Measurements from ENCODE around the gene VNN1. TPM values are rescaled to one million over a fixed set of nuclear protein-coding genes. Genes with fewer than 3 reads are reported as not detected.

The VNN1 gene
- total RNA-seq, 1 donor from 2014 or later: not detected

- Mint-ChIP-seq H3K27me3 (ENCODE audit: low read depth) (no peaks in the 10 kb centered on the region), H3K4me3 (no peak overlapping the region), H3K9me3 (no peaks in the 10 kb centered on the region), H3K4me1 (peaks cover 4% of the 10 kb centered on the region), H3K36me3 (ENCODE audit: low read depth) (no peaks in the 10 kb centered on the region), H3K27ac (ENCODE audit: unreplicated experiment) (no peak overlapping the region)
- no peak for TF ChIP-seq CTCF (conservative IDR thresholded peaks at IDR 0.05)
- no peak for DNase-seq (ENCODE audit: low read depth, low spot score)
Observed at GRCh38 chr6:132663661-132664060, 50.2 kb downstream of the VNN1 start.

- H3K4me1 Mint-ChIP-seq: peaks cover 4% of the 10 kb centered on the region
- no peak overlapping the region for H3K4me3 Mint-ChIP-seq
Observed at GRCh38 chr6:132661906-132662305, 51.9 kb downstream of the VNN1 start.

GRCh38 chr6:132659082-132659481, 54.8 kb downstream of the VNN1 start, which contains the start of gene TAAR1:
TSS of gene TAAR1 (minus strand) at chr6:132659182. CDS start at chr6:132646003, 13,179 bp downstream.
- Mint-ChIP-seq H3K27me3 (ENCODE audit: low read depth) (no peaks in the 10 kb centered on the region), H3K4me1 (peaks cover 4% of the 10 kb centered on the region), H3K27ac (ENCODE audit: unreplicated experiment) (no peak within 1 kb of the TSS), H3K4me3 (no peak within 1 kb of the TSS), H3K9me3 (no peaks in the 10 kb centered on the region), H3K36me3 (ENCODE audit: low read depth) (no peaks in the 10 kb centered on the region)
- no peak for TF ChIP-seq CTCF (conservative IDR thresholded peaks at IDR 0.05)
- DNase-seq (ENCODE audit: low read depth, low spot score): no peak

More at GRCh38 chr6:132661906-132662305, 51.9 kb downstream of the VNN1 start:
- DNase-seq (ENCODE audit: low read depth, low spot score): no peak
- H3K9me3 Mint-ChIP-seq: no peaks in the 10 kb centered on the region
- TF ChIP-seq CTCF (conservative IDR thresholded peaks at IDR 0.05): no peak
- H3K27me3 Mint-ChIP-seq (ENCODE audit: low read depth): no peaks in the 10 kb centered on the region
- H3K27ac Mint-ChIP-seq (ENCODE audit: unreplicated experiment): no peak overlapping the region
- H3K36me3 Mint-ChIP-seq (ENCODE audit: low read depth): no peaks in the 10 kb centered on the region

DNA sequence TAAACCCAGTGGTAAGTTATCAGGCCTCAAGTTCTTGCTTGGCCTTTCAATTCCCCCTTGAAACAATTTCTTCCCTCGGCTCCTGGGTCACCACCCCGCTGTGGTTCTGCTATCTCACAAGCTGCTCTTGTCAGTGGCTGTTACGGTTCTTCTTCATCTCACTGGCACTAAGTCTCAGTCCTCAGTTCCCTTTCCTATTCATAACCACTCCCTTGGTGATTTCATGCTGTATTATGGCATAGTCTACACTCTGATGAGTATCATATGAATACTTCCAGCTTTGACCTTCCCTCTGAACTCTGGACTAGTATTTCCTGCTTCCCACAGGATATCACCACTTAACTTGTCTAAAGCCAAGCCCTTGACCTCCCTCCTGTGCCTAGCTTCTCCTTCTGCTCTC, 62.8 kb downstream of the VNN1 start:
- TF ChIP-seq CTCF (conservative IDR thresholded peaks at IDR 0.05): no peak
- Mint-ChIP-seq H3K27me3 (ENCODE audit: low read depth) (no peaks in the 10 kb centered on the region), H3K36me3 (ENCODE audit: low read depth) (no peaks in the 10 kb centered on the region), H3K27ac (ENCODE audit: unreplicated experiment) (no peak overlapping the region), H3K9me3 (no peaks in the 10 kb centered on the region), H3K4me1 (no peaks in the 10 kb centered on the region), H3K4me3 (no peak overlapping the region)
- no peak for DNase-seq (ENCODE audit: low read depth, low spot score)

- Mint-ChIP-seq H3K9me3 (no peaks in the 10 kb centered on the region), H3K27ac (ENCODE audit: unreplicated experiment) (no peak overlapping the region), H3K36me3 (ENCODE audit: low read depth) (no peaks in the 10 kb centered on the region), H3K27me3 (ENCODE audit: low read depth) (no peaks in the 10 kb centered on the region), H3K4me3 (no peak overlapping the region), H3K4me1 (no peaks in the 10 kb centered on the region)
- no peak for TF ChIP-seq CTCF (conservative IDR thresholded peaks at IDR 0.05)
- DNase-seq (ENCODE audit: low read depth, low spot score): no peak
Observed at GRCh38 chr6:132650429-132650828, 63.4 kb downstream of the VNN1 start.

- DNase-seq (ENCODE audit: low read depth, low spot score): no peak
- Mint-ChIP-seq H3K9me3 (no peaks in the 10 kb centered on the region), H3K4me1 (no peaks in the 10 kb centered on the region), H3K4me3 (no peak overlapping the region), H3K36me3 (ENCODE audit: low read depth) (no peaks in the 10 kb centered on the region), H3K27ac (ENCODE audit: unreplicated experiment) (no peak overlapping the region), H3K27me3 (ENCODE audit: low read depth) (no peaks in the 10 kb centered on the region)
- no peak for TF ChIP-seq CTCF (conservative IDR thresholded peaks at IDR 0.05)
Observed at GRCh38 chr6:132648828-132649227, 65.0 kb downstream of the VNN1 start.

All from neural crest cell (in vitro differentiated cells).